Mucosa of descending colon (tissue), 3 donors: ENCODE results near the gene HPCAL4. TPM values are rescaled to one million over a fixed set of nuclear protein-coding genes. Genes with fewer than 3 reads are reported as not detected.

Experiments used
- ATAC-seq: fragments of 200-7000 bp; cut with Tn5 transposase; one replicate; pipeline ENCODE4 v1.9.1; 2020; ENCODE audit warnings: mild to moderate bottlenecking, moderate library complexity
- DNase-seq, 3 donors: peaks; one replicate each; pipeline ENCODE4 v3.0.0-alpha.2; 2020
- H3K36me3 ChIP-seq: fragments of 200-600 bp; one replicate; pipeline ENCODE4 v1.8.0; 2021; ENCODE audit warnings: low read depth, mild to moderate bottlenecking
- H3K4me1 ChIP-seq: fragments of 200-600 bp; one replicate; pipeline ENCODE4 v1.8.0; 2021; ENCODE audit warnings: low read depth, mild to moderate bottlenecking
- H3K4me3 ChIP-seq: fragments of 200-600 bp; one replicate; pipeline ENCODE4 v1.8.0; 2021; ENCODE audit warnings: mild to moderate bottlenecking
- H3K9me3 ChIP-seq: fragments of 200-600 bp; one replicate; pipeline ENCODE4 v1.8.0; 2021; ENCODE audit warnings: mild to moderate bottlenecking
- CTCF ChIP-seq: fragments of 200-600 bp; IDR thresholded peaks from one replicate; pipeline ENCODE4 v1.8.0; 2022; ENCODE audit warnings: antibody characterized with exemption, mild to moderate bottlenecking
- intact Hi-C, 2 donors: fragments of 100-400 bp; cut with DNase I in 1 of 2; cut with micrococcal nuclease in 1 of 2; formaldehyde crosslinking; loops; one replicate each; pipeline versions ENCODE4 v1.11.0 to v1.11.1; 2022; cut with DNase I, micrococcal nuclease
- total RNA-seq, 3 donors: library from RNA; stranded (reverse); fragmentation: NEBNext Ultra II Directional in 2 of 3; extraction: Animal tissue kit (Norgen Biotek cat#: 25700) in 2 of 3; gene quantifications; one replicate each; pipeline versions ENCODE4 v1.2.1 to v1.2.4, GENCODE V29; 2021 to 2023
- donor health status: DM: no; HTN: no; CAD: no; lungs with moderate emphysema.
- donor health status: DM: no; HTN: no; CAD: no.
- donor health status: DM: no; HTN: yes; CAD: no.

The HPCAL4 gene
- total RNA-seq, 3 donors from 2014 or later: 0.07 to 0.51 TPM; not detected in 1

GRCh38 chr1:39671433-39671792, 19.8 kb downstream of the HPCAL4 start:
- Histone ChIP-seq H3K36me3 (no peaks in the 10 kb centered on the region), H3K4me3 (no peak overlapping the region), H3K4me1 (no peaks in the 10 kb centered on the region), H3K9me3 (no peaks in the 10 kb centered on the region)
- TF ChIP-seq CTCF: no peak
- no peak for ATAC-seq
- no peak for DNase-seq
- intact Hi-C loops: no loop called here

DNA sequence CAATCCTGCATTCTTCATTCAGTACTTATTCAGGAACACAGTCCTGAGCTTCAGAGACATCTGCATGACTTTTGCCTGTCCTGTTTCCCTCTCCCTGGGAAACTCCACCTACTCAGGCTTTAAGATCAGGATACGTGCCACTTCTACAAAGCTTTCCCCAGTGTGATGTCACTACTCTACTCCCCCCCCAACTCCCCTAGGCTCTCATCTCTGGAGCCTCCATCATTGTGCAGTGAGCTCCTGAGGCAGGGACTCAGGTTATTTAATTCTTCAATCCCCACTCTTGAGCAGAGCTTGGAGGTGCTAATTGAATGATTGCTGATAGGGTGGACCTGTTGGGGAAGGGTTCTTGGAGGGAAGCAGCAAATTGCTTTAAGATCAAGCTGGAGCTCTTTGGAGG, 20.5 kb downstream of the HPCAL4 start:
- H3K4me3 ChIP-seq: no peak overlapping the region
- H3K36me3 ChIP-seq: no peaks in the 10 kb centered on the region
- intact Hi-C loops: no loop called here
- H3K4me1 ChIP-seq: no peaks in the 10 kb centered on the region
- ATAC-seq: no peak
- DNase-seq: no peak
- no peaks in the 10 kb centered on the region for H3K9me3 ChIP-seq
- no peak for TF ChIP-seq CTCF

DNA sequence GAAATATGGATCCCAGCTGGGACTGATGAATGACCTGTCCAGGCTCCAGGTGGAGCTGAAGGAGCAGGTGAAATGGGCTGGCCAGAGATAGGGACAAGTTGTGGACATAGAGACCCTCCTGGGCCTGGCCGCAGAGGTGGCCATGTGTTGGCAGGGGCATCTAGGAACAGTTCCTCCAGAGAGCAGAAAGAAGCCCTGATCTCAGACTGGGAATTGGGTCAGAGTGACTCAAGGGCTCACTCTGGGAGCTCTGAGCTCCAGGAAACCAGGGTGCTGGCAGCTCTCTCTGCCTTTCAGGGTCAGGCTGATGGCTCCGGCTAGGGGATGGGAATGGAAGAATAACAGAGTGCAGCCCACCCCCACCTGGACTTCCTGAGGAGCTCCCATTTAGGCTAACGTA, 22.3 kb downstream of the HPCAL4 start:
- H3K36me3 ChIP-seq: no peaks in the 10 kb centered on the region
- DNase-seq (no peak), ATAC-seq (no peak)
- H3K9me3 ChIP-seq: no peaks in the 10 kb centered on the region
- no peaks in the 10 kb centered on the region for H3K4me1 ChIP-seq
- no peak for TF ChIP-seq CTCF
- H3K4me3 ChIP-seq: no peak overlapping the region
- intact Hi-C loops: no loop called here

DNA sequence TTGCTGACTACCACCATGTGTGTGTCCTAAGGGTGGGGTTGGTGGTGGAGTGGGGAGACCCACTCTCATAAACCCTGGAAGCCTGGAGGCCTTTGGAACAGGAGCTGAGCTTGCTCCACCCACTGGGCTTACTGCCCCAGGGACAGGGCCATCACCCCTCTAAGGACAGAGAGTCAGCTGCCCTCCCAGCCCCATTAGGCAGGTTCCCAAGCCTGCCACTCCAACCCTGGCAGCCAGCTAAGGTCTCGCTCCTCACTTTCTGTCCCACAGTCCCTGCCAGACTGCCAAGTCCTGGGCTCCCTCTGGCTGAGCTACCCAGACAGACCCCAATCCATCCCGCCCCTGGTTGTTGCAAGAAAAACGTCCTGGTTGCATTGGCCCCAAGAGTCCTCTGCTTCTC, 23.1 kb downstream of the HPCAL4 start:
- Histone ChIP-seq H3K9me3 (no peaks in the 10 kb centered on the region), H3K4me1 (no peaks in the 10 kb centered on the region), H3K4me3 (no peak overlapping the region), H3K36me3 (no peaks in the 10 kb centered on the region)
- TF ChIP-seq CTCF: no peak
- DNase-seq (no peak), ATAC-seq (no peak)
- intact Hi-C loops: no loop called here

GRCh38 chr1:39666772-39667171, 24.5 kb downstream of the HPCAL4 start:
- Histone ChIP-seq H3K4me1 (no peaks in the 10 kb centered on the region), H3K36me3 (no peaks in the 10 kb centered on the region), H3K9me3 (no peaks in the 10 kb centered on the region), H3K4me3 (no peak overlapping the region)
- intact Hi-C loops: no loop called here
- no peak for ATAC-seq
- no peak for TF ChIP-seq CTCF
- no peak for DNase-seq

GRCh38 chr1:39663559-39663958, 27.7 kb downstream of the HPCAL4 start:
- Histone ChIP-seq H3K9me3 (no peaks in the 10 kb centered on the region), H3K36me3 (no peaks in the 10 kb centered on the region), H3K4me3 (no peak overlapping the region), H3K4me1 (no peaks in the 10 kb centered on the region)
- intact Hi-C loops: no loop called here
- no peak for DNase-seq
- no peak for TF ChIP-seq CTCF
- ATAC-seq: no peak
